Smooth muscle cell (in vitro differentiated cells): ENCODE measurements around the gene ANKRD37. TPM values are rescaled to one million over a fixed set of nuclear protein-coding genes. Genes with fewer than 3 reads are reported as not detected.
A peak's percentile ranks its signal among the peaks of the same experiment; 100 is the strongest.

ENCODE experiments used
- DNase-seq: peaks from one replicate; lab custom pipeline; 2025; ENCODE audit not compliant: unreplicated experiment; lab: John Stamatoyannopoulos, UW
- H2AFZ ChIP-seq: fragments of 200-600 bp; sonication (generic); 2 replicates; pipeline ENCODE4 v1.6.0; 2016; ENCODE audit warnings: antibody characterized with exemption, low read depth, mild to moderate bottlenecking
- H3F3A ChIP-seq: fragments of 200-600 bp; sonication (generic); 2 replicates; pipeline ENCODE4 v1.6.0; 2017; ENCODE audit warnings: antibody characterized with exemption, low read depth
- H3K27ac ChIP-seq: fragments of 200-600 bp; sonication (generic); 2 replicates; pipeline ENCODE4 v1.5.1; 2016; ENCODE audit warnings: low read depth, mild to moderate bottlenecking
- H3K27me3 ChIP-seq: fragments of 200-600 bp; sonication (generic); 2 replicates; pipeline ENCODE4 v1.6.1; 2016; ENCODE audit warnings: low read depth, mild to moderate bottlenecking
- H3K36me3 ChIP-seq: fragments of 200-600 bp; sonication (generic); 2 replicates; pipeline ENCODE4 v1.5.1; 2016; ENCODE audit warnings: low read depth
- H3K4me1 ChIP-seq: fragments of 200-600 bp; sonication (generic); 2 replicates; pipeline ENCODE4 v1.5.1; 2016; ENCODE audit warnings: low read depth
- H3K4me2 ChIP-seq: fragments of 200-600 bp; sonication (generic); 2 replicates; pipeline ENCODE4 v1.6.0; 2016; ENCODE audit warnings: mild to moderate bottlenecking
- H3K4me3 ChIP-seq: fragments of 200-600 bp; sonication (generic); 2 replicates; pipeline ENCODE4 v1.5.1; 2016; ENCODE audit warnings: mild to moderate bottlenecking
- H3K79me2 ChIP-seq: fragments of 200-600 bp; sonication (generic); 2 replicates; pipeline ENCODE4 v1.6.0; 2016; ENCODE audit warnings: low read depth, mild to moderate bottlenecking
- H3K9ac ChIP-seq: fragments of 200-600 bp; sonication (generic); 2 replicates; pipeline ENCODE4 v1.6.0; 2016; ENCODE audit warnings: low read depth
- H3K9me3 ChIP-seq: fragments of 200-600 bp; sonication (generic); replicated peaks from 2 replicates; pipeline ENCODE4 v1.5.1; 2016; ENCODE audit warnings: low read depth
- H4K20me1 ChIP-seq: fragments of 200-600 bp; sonication (generic); 2 replicates; pipeline ENCODE4 v1.6.0; 2016; ENCODE audit warnings: low read depth
- CTCF ChIP-seq: fragments of 200-600 bp; sonication (generic); IDR thresholded peaks from 2 replicates; pipeline ENCODE4 v1.5.1; 2017; ENCODE audit warnings: borderline replicate concordance, mild to moderate bottlenecking, antibody characterized with exemption; ENCODE audit not compliant: insufficient read depth, poor library complexity, severe bottlenecking
- WGBS: methylation state at CpG from one replicate; pipeline ENCODE4 v1.1.7; 2016; ENCODE audit warnings: low lambda C conversion rate; 5-methylcytosine and 5-hydroxymethylcytosine counted together
- polyA plus RNA-seq: library from polyadenylated mRNA; unstranded; fragments of >200 nt; fragmentation: Nextera tagmentation; extraction: Ambion mirVana; gene quantifications from 2 replicates; pipeline ENCODE4 v1.2.1, GENCODE V29; 2016
- total RNA-seq: library from RNA; depleted of rRNA; stranded (reverse); fragments of >200 nt; gene quantifications from 2 replicates; pipeline ENCODE4 v1.2.3, GENCODE V29; 2014

The ANKRD37 gene
- total and polyA plus RNA-seq, 2 experiments from 2014 or later = 10.4 to 15.5 TPM

GRCh38 chr4:185352741-185353140 lies 43.9 kb upstream of the ANKRD37 start:
- no peak for TF ChIP-seq CTCF
- no peak overlapping the region for H3K4me2 ChIP-seq

GRCh38 chr4:185357211-185357610 lies 39.4 kb upstream of the ANKRD37 start:
- no peak for DNase-seq

More at GRCh38 chr4:185352741-185353140, 43.9 kb upstream of the ANKRD37 start:
- no peak overlapping the region for H2AFZ ChIP-seq
- H3K27ac ChIP-seq = no peak overlapping the region
- H3K9ac ChIP-seq = no peak overlapping the region
- H3K27me3 ChIP-seq = no peaks in the 10 kb centered on the region
- H3K36me3 ChIP-seq = no peaks in the 10 kb centered on the region
- H3F3A ChIP-seq = no peaks in the 10 kb centered on the region
- H3K79me2 ChIP-seq = no peaks in the 10 kb centered on the region
- no peaks in the 10 kb centered on the region for H3K4me1 ChIP-seq
- H3K4me3 ChIP-seq = no peak overlapping the region
- WGBS = 91% methylated on average over 2 of the region's 2 CpGs
- no peak for DNase-seq
- no peaks in the 10 kb centered on the region for H4K20me1 ChIP-seq
- no peaks in the 10 kb centered on the region for H3K9me3 ChIP-seq

GRCh38 chr4:185357733-185358440 lies 38.8 kb upstream of the ANKRD37 start:
- H3K36me3 ChIP-seq = no peaks in the 10 kb centered on the region
- TF ChIP-seq CTCF = no peak
- peak overlapping the region; percentile 44 for H3K27ac ChIP-seq
- H3K4me3 ChIP-seq = no peak overlapping the region
- no peak for DNase-seq
- no peak overlapping the region for H3K4me2 ChIP-seq
- no peaks in the 10 kb centered on the region for H3F3A ChIP-seq
- no peak overlapping the region for H2AFZ ChIP-seq
- no peaks in the 10 kb centered on the region for H3K9me3 ChIP-seq
- no peaks in the 10 kb centered on the region for H3K27me3 ChIP-seq
- H4K20me1 ChIP-seq = no peaks in the 10 kb centered on the region
- no peak overlapping the region for H3K9ac ChIP-seq
- no peaks in the 10 kb centered on the region for H3K79me2 ChIP-seq
- H3K4me1 ChIP-seq = peaks cover 6% of the 10 kb centered on the region
- 94% methylated on average over 7 of the region's 7 CpGs for WGBS

More at GRCh38 chr4:185357211-185357610, 39.4 kb upstream of the ANKRD37 start:
- Histone ChIP-seq H3K9ac (no peak overlapping the region), H3K4me1 (peaks cover 6% of the 10 kb centered on the region), H3K27me3 (no peaks in the 10 kb centered on the region), H3F3A (no peaks in the 10 kb centered on the region), H3K36me3 (no peaks in the 10 kb centered on the region), H2AFZ (no peak overlapping the region), H3K4me2 (no peak overlapping the region), H3K79me2 (no peaks in the 10 kb centered on the region), H3K4me3 (no peak overlapping the region), H4K20me1 (no peaks in the 10 kb centered on the region), H3K9me3 (no peaks in the 10 kb centered on the region), H3K27ac (no peak overlapping the region)
- TF ChIP-seq CTCF = no peak
- WGBS = 71% methylated on average over 5 of the region's 5 CpGs

- no peak overlapping the region for H3K4me3 ChIP-seq
- no peak overlapping the region for H3K4me2 ChIP-seq
- no peaks in the 10 kb centered on the region for H3K36me3 ChIP-seq
- H3K9me3 ChIP-seq = no peaks in the 10 kb centered on the region
- no peak overlapping the region for H3K9ac ChIP-seq
- no peak for DNase-seq
- no peak overlapping the region for H2AFZ ChIP-seq
- no peaks in the 10 kb centered on the region for H3K79me2 ChIP-seq
- 89% methylated on average over 4 of the region's 4 CpGs for WGBS
- H3K27me3 ChIP-seq = no peaks in the 10 kb centered on the region
- peak overlapping the region; percentile 44 for H3K27ac ChIP-seq
- H3K4me1 ChIP-seq = peaks cover 6% of the 10 kb centered on the region
- H3F3A ChIP-seq = no peaks in the 10 kb centered on the region
- no peaks in the 10 kb centered on the region for H4K20me1 ChIP-seq
- TF ChIP-seq CTCF = no peak
These were observed 38.1 kb upstream of the ANKRD37 start for GRCh38 chr4:185358514-185358913.
